Activated B cell treated with CpG ODN at 0.5 μM for 24 hours (primary cell): ENCODE data around the gene ENOSF1. TPM values are rescaled to one million over a fixed set of nuclear protein-coding genes. Genes with fewer than 3 reads are reported as not detected.

Source experiments
- ATAC-seq: fragments of 200-7000 bp; cut with Tn5 transposase; one replicate; pipeline ENCODE4 v1.10.0; 2021; ENCODE audit warnings: low read depth, mild to moderate bottlenecking, moderate library complexity
- CTCF ChIA-PET: fragments of 350-600 bp; sonication (Branson Sonifier 250); formaldehyde crosslinking; loops from one replicate; lab custom pipeline; 2021; ENCODE audit warnings: antibody characterized with exemption; lab: Charles Lee
- POLR2A ChIA-PET: fragments of 350-600 bp; sonication (Branson Sonifier 250); formaldehyde crosslinking; loops from one replicate; lab custom pipeline; 2021; ENCODE audit warnings: antibody characterized with exemption; lab: Charles Lee
- DNase-seq: peaks from one replicate; pipeline ENCODE4 v3.0.0; 2022
- H3K27ac Mint-ChIP-seq: one replicate; pipeline ENCODE4 v1.8.0; 2020; ENCODE audit warnings: mixed read lengths
- H3K27me3 Mint-ChIP-seq: one replicate; pipeline ENCODE4 v1.8.0; 2021; ENCODE audit warnings: mixed read lengths
- H3K36me3 Mint-ChIP-seq: one replicate; pipeline ENCODE4 v1.8.0; 2021; ENCODE audit warnings: low read depth, mixed read lengths
- H3K4me1 Mint-ChIP-seq: one replicate; pipeline ENCODE4 v1.8.0; 2021; ENCODE audit warnings: mixed read lengths
- H3K4me3 Mint-ChIP-seq: one replicate; pipeline ENCODE4 v1.8.0; 2020; ENCODE audit warnings: mild to moderate bottlenecking, mixed read lengths
- H3K9me3 Mint-ChIP-seq: one replicate; pipeline ENCODE4 v1.8.0; 2020; ENCODE audit warnings: mixed read lengths
- intact Hi-C: fragments of 100-400 bp; cut with micrococcal nuclease; formaldehyde crosslinking; loops from one replicate; pipeline ENCODE4 v1.15.1; 2024
- total RNA-seq: library from RNA; stranded (reverse); gene quantifications from 2 replicates; pipeline ENCODE4 v1.2.3, GENCODE V29; 2022
- TF ChIP-seq, protein P1 (sequence below): fragments of 200-600 bp; IDR thresholded peaks from one replicate; pipeline ENCODE4 v1.8.0; 2022; ENCODE audit warnings: antibody characterized with exemption, mild to moderate bottlenecking

The ENOSF1 gene
- total RNA-seq, 1 donor from 2014 or later: 23.8 TPM

DNA sequence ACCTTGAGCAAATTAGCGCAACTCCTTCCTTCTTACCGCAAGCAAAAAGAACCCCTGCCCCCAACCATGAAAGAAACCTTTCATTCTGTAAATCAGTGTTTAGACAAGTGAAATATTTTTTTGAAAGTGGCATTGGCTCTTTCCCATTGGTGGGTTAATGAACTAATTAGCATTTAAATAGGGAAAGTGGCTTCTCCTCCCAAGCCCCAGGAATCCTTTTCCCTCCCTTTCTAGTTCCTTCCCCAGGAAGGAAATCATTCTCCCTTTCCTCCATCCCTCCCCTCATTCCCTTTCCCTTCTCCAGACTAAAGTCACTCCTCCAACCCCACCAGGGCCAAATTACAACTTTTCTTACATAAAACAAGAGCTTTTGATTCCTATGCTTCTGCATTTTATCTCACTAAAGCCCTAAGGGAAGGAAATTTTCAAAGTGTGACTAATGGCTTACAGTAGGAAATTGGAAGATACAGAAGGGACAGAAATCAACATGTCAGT is 77.8 kb downstream of the ENOSF1 start:
- Mint-ChIP-seq H3K4me1 (no peaks in the 10 kb centered on the region), H3K27me3 (peaks cover 4% of the 10 kb centered on the region), H3K4me3 (no peak overlapping the region), H3K27ac (no peak overlapping the region), H3K36me3 (no peaks in the 10 kb centered on the region), H3K9me3 (no peaks in the 10 kb centered on the region)
- no peak for DNase-seq
- no peak for ATAC-seq
- POLR2A ChIA-PET: no interaction called here
- intact Hi-C loops: no loop called here
- CTCF ChIA-PET: no interaction called here
- TF ChIP-seq, protein P1, sequence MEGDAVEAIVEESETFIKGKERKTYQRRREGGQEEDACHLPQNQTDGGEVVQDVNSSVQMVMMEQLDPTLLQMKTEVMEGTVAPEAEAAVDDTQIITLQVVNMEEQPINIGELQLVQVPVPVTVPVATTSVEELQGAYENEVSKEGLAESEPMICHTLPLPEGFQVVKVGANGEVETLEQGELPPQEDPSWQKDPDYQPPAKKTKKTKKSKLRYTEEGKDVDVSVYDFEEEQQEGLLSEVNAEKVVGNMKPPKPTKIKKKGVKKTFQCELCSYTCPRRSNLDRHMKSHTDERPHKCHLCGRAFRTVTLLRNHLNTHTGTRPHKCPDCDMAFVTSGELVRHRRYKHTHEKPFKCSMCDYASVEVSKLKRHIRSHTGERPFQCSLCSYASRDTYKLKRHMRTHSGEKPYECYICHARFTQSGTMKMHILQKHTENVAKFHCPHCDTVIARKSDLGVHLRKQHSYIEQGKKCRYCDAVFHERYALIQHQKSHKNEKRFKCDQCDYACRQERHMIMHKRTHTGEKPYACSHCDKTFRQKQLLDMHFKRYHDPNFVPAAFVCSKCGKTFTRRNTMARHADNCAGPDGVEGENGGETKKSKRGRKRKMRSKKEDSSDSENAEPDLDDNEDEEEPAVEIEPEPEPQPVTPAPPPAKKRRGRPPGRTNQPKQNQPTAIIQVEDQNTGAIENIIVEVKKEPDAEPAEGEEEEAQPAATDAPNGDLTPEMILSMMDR: no peak

DNA sequence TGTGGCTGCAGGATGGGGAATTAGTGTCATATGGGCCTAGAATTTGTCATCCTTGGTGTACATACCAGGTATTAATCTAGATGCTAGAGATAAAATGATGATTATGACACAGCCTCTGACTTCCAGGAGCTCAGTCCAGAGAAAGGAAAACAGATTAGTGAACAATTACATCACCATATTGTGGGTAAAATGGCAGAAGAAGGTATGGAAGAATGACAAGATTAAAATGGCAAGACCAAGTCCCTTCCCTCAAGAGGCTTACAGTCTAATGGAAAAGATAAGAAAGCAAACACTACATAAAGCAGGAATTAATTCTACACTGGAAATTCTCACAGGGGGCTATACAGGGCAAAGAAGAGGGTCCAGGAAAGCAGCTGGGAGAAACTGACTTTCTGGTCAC is 80.9 kb downstream of the ENOSF1 start:
- DNase-seq: no peak
- H3K36me3 Mint-ChIP-seq: no peaks in the 10 kb centered on the region
- peaks cover 3% of the 10 kb centered on the region for H3K27me3 Mint-ChIP-seq
- H3K4me3 Mint-ChIP-seq: no peak overlapping the region
- ChIA-PET CTCF (no interaction called here), POLR2A (no interaction called here)
- H3K4me1 Mint-ChIP-seq: no peaks in the 10 kb centered on the region
- H3K9me3 Mint-ChIP-seq: no peaks in the 10 kb centered on the region
- TF ChIP-seq, protein P1: no peak
- intact Hi-C loops: no loop called here
- H3K27ac Mint-ChIP-seq: no peak overlapping the region
- no peak for ATAC-seq

DNA sequence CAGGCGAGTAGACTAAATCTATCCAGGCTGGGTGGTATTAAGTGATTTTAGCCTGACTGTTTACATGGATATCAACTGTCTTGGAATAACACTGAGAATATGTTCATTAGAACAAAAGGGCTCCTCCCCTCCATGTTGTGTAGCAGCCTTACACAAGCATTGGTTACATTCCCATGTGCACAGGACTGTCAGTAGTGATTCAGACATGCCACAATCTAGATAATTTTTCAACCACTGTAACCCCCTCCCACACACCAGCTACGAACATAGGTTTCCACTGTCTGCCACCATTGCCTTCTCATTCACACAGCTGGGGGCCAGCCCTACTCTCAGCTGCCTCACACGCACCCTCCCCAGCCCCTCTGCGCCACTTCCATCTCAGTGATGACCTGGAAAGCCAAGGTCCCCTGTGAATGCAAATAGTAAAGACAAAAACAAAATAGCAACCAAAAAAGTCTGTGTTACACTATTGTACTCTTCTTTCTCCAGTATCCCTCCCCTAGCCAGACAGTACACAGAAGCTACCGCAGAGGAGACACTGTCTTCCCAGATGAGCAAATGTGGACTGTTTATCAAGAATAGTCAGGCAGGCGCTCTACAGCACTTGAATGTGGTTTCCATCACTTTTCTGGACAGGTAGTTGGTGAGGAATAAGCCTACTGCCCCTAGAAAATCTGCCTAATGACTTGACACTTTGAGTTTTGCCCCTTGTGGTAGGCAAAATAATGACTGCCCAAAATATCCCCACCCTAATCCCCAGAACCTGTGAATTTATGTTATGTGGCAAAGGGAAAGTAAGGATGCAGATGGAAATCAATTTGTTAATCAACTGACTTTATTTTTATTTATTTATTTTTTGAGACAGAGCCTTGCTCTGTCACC is 82.9 kb downstream of the ENOSF1 start:
- no peak for DNase-seq
- ChIA-PET CTCF (no interaction called here), POLR2A (no interaction called here)
- H3K36me3 Mint-ChIP-seq: no peaks in the 10 kb centered on the region
- H3K4me1 Mint-ChIP-seq: no peaks in the 10 kb centered on the region
- no peak overlapping the region for H3K4me3 Mint-ChIP-seq
- intact Hi-C loops: no loop called here
- H3K27ac Mint-ChIP-seq: no peak overlapping the region
- peaks cover 9% of the 10 kb centered on the region for H3K27me3 Mint-ChIP-seq
- H3K9me3 Mint-ChIP-seq: no peaks in the 10 kb centered on the region
- no peak for ATAC-seq
- TF ChIP-seq, protein P1: no peak

DNA sequence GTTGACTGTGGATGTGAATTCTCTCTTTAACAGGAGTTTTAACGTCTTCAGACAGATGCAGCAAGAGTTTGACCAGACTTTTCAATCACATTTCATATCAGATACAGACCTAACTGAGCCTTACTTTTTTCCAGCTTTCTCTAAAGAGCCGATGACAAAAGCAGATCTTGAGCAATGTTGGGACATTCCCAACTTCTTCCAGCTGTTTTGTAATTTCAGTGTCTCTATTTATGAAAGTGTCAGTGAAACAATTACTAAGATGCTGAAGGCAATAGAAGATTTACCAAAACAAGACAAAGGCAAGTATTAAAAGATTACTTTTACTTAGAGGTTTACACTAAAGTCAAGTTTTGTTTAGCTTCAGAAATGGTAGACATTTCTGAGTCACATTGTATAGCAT is 85.2 kb downstream of the ENOSF1 start:
- TF ChIP-seq, protein P1: no peak
- Mint-ChIP-seq H3K4me1 (no peaks in the 10 kb centered on the region), H3K27ac (no peak overlapping the region), H3K9me3 (no peaks in the 10 kb centered on the region), H3K36me3 (no peaks in the 10 kb centered on the region), H3K27me3 (peaks cover 9% of the 10 kb centered on the region), H3K4me3 (no peak overlapping the region)
- CTCF ChIA-PET: interaction anchor here (1.1 to 4.8 kb wide), 3 partner anchors 9 to 204 kb away, joined by 5 to 49 read pairs (median 20); no protein-coding TSS in a partner anchor
- POLR2A ChIA-PET: no interaction called here
- no peak for ATAC-seq
- no peak for DNase-seq
- intact Hi-C loops: no loop called here
